Liver (tissue), 9 donors: ENCODE results near the gene SCUBE1. TPM values are rescaled to one million over a fixed set of nuclear protein-coding genes. Genes with fewer than 3 reads are reported as not detected.

ENCODE experiments used
- DNase-seq: peaks from one replicate; pipeline ENCODE4 v3.0.0-alpha.2; 2017; ENCODE audit warnings: low spot score
- H3K27ac ChIP-seq, 2 donors: one replicate each; pipeline ENCODE4 v1.7.0; 2013; ENCODE audit warnings: inconsistent platforms in 2 of 2, low read length in 2 of 2, control low read depth in 1 of 2, low read depth in 1 of 2, mild to moderate bottlenecking in 1 of 2
- H3K27me3 ChIP-seq, 4 donors: one replicate each; pipeline versions ENCODE4 v1.6.1 to v1.7.0; 2013; ENCODE audit warnings: low read length in 3 of 4, inconsistent platforms in 1 of 4, mild to moderate bottlenecking in 1 of 4, moderate library complexity in 1 of 4; ENCODE audit not compliant: control insufficient read depth in 4 of 4, insufficient read depth in 4 of 4
- H3K36me3 ChIP-seq, 4 donors: one replicate each; pipeline versions ENCODE4 v1.6.1 to v1.7.0; 2013; ENCODE audit warnings: low read length in 3 of 4, mild to moderate bottlenecking in 3 of 4, low read depth in 1 of 4, moderate library complexity in 1 of 4; ENCODE audit not compliant: control insufficient read depth in 4 of 4, insufficient read depth in 3 of 4
- H3K4me1 ChIP-seq, 4 donors: one replicate each; pipeline versions ENCODE4 v1.6.1 to v1.7.0; 2013; ENCODE audit warnings: low read length in 3 of 4, mild to moderate bottlenecking in 3 of 4, moderate library complexity in 1 of 4; ENCODE audit not compliant: control insufficient read depth in 4 of 4, insufficient read depth in 4 of 4
- H3K4me3 ChIP-seq, 3 donors: one replicate each; pipeline versions ENCODE4 v1.6.1 to v1.7.0; 2013; ENCODE audit warnings: low read length in 3 of 3, control low read depth in 1 of 3, low read depth in 1 of 3, mild to moderate bottlenecking in 1 of 3
- H3K9ac ChIP-seq, 2 donors: one replicate each; pipeline ENCODE4 v1.7.0; 2013; ENCODE audit warnings: low read length in 2 of 2, mild to moderate bottlenecking in 2 of 2, moderate library complexity in 2 of 2, control low read depth in 1 of 2, low read depth in 1 of 2
- H3K9me3 ChIP-seq, 4 donors: one replicate each; pipeline versions ENCODE4 v1.6.1 to v1.7.0; 2013; ENCODE audit warnings: low read length in 3 of 4; ENCODE audit not compliant: control insufficient read depth in 4 of 4
- ATF3 ChIP-seq: IDR thresholded peaks from 2 replicates; pipeline ENCODE4 v1.6.1; 2016; ENCODE audit warnings: antibody characterized with exemption
- CTCF ChIP-seq: fragments of 150-350 bp; IDR thresholded peaks from 2 replicates; pipeline ENCODE4 v1.5.1; 2017; ENCODE audit warnings: improper control_type of control experiment, low read depth, low read length; ENCODE audit not compliant: missing input control
- EGR1 ChIP-seq, 2 donors: IDR thresholded peaks; 2 replicates each; pipeline ENCODE4 v1.6.1; 2016 to 2018; ENCODE audit warnings: antibody characterized with exemption in 2 of 2, low read depth in 2 of 2
- FOXA1 ChIP-seq: IDR thresholded peaks from 2 replicates; pipeline ENCODE4 v1.6.1; 2016; ENCODE audit warnings: antibody characterized with exemption
- FOXA2 ChIP-seq: IDR thresholded peaks from 2 replicates; pipeline ENCODE4 v1.6.1; 2016; ENCODE audit warnings: antibody characterized with exemption
- GABPA ChIP-seq, 2 donors: IDR thresholded peaks in 1 of 2; conservative IDR thresholded peaks in 1 of 2; 2 replicates each; pipeline ENCODE4 v1.6.1; 2016; ENCODE audit warnings: antibody characterized with exemption in 2 of 2, mild to moderate bottlenecking in 1 of 2, moderate library complexity in 1 of 2
- HNF4A ChIP-seq, 2 donors: conservative IDR thresholded peaks; 2 replicates each; pipeline ENCODE4 v1.6.1; 2016; ENCODE audit warnings: antibody characterized with exemption in 2 of 2, mild to moderate bottlenecking in 2 of 2
- HNF4G ChIP-seq: IDR thresholded peaks from 2 replicates; pipeline ENCODE4 v1.6.1; 2016; ENCODE audit warnings: antibody characterized with exemption
- JUND ChIP-seq, 2 donors: IDR thresholded peaks; 2 replicates each; pipeline ENCODE4 v1.6.1; 2016; ENCODE audit warnings: antibody characterized with exemption in 2 of 2
- NR2F2 ChIP-seq: IDR thresholded peaks from 2 replicates; pipeline ENCODE4 v1.6.1; 2016; ENCODE audit warnings: antibody characterized with exemption
- RAD21 ChIP-seq, 2 donors: IDR thresholded peaks; 2 replicates each; pipeline ENCODE4 v1.6.1; 2016; ENCODE audit warnings: antibody characterized with exemption in 2 of 2, mild to moderate bottlenecking in 2 of 2
- REST ChIP-seq: IDR thresholded peaks from 2 replicates; pipeline ENCODE4 v1.6.1; 2016; ENCODE audit warnings: antibody characterized with exemption, mild to moderate bottlenecking
- SP1 ChIP-seq: IDR thresholded peaks from 2 replicates; pipeline ENCODE4 v1.6.1; 2018; ENCODE audit warnings: antibody characterized with exemption, mild to moderate bottlenecking
- TAF1 ChIP-seq: conservative IDR thresholded peaks from 2 replicates; pipeline ENCODE4 v1.6.1; 2016; ENCODE audit warnings: antibody characterized with exemption, mild to moderate bottlenecking
- YY1 ChIP-seq: IDR thresholded peaks from 2 replicates; pipeline ENCODE4 v1.6.1; 2016; ENCODE audit warnings: antibody characterized with exemption, mild to moderate bottlenecking
- WGBS: extraction: QIAGEN DNeasy Blood & Tissue Kit; methylation state at CpG from one replicate; pipeline ENCODE4 v1.1.7; 2013; 5-methylcytosine and 5-hydroxymethylcytosine counted together
- polyA plus RNA-seq, 2 donors: library from polyadenylated mRNA; stranded (reverse) in 1 of 2; unstranded in 1 of 2; fragments of 200-250 nt in 1 of 2; fragments of >200 nt in 1 of 2; fragmentation: Nextera tagmentation in 1 of 2; extraction: Ambion mirVana in 1 of 2; gene quantifications; one replicate each; pipeline versions ENCODE4 v1.2.1 to v1.2.3, GENCODE V29; 2013 to 2015
- total RNA-seq, 2 donors: library from RNA; depleted of rRNA; stranded (reverse); fragments of >200 nt; gene quantifications; one replicate each; pipeline ENCODE4 v1.2.3, GENCODE V29; 2014
- donor health status: healthy.
- donor health status: healthy.
- donor health status: healthy.
- donor health status: healthy.
- donor health status: healthy.

The SCUBE1 gene
- total and polyA plus RNA-seq, 4 donors, result 0.07 to 0.46 (median 0.08) TPM; not detected in 1

GRCh38 chr22:43363315-43364168 lies 20.4 kb upstream of the SCUBE1 start:
- H3K9me3 ChIP-seq, result no peaks in the 10 kb centered on the region
- TF ChIP-seq FOXA2 (no peak), JUND (IDR thresholded peaks at IDR 0.05) (no peak)
- DNase-seq, result no peak
- no peak overlapping the region for H3K9ac ChIP-seq
- no peaks in the 10 kb centered on the region for H3K27me3 ChIP-seq
- H3K27ac ChIP-seq, result no peak overlapping the region
- no peaks in the 10 kb centered on the region for H3K36me3 ChIP-seq
- 87% methylated on average over 27 of the region's 27 CpGs for WGBS
- no peak overlapping the region for H3K4me3 ChIP-seq
- no peaks in the 10 kb centered on the region for H3K4me1 ChIP-seq

- H3K9ac ChIP-seq, result no peak overlapping the region
- TF ChIP-seq GABPA (IDR thresholded peaks at IDR 0.05 in 1 of 2, conservative IDR thresholded peaks at IDR 0.05 in 1 of 2), result no peak
- no peak for TF ChIP-seq FOXA1
- TF ChIP-seq SP1, result no peak
- TF ChIP-seq REST, result no peak
- TF ChIP-seq ATF3, result no peak
- no peak for TF ChIP-seq EGR1 (IDR thresholded peaks at IDR 0.05; ENCODE audit: low read depth in 2 of 2)
- TF ChIP-seq TAF1, result no peak
- TF ChIP-seq HNF4A (conservative IDR thresholded peaks at IDR 0.05), result no peak
- no peak for TF ChIP-seq HNF4G
- no peak for TF ChIP-seq FOXA2
- WGBS, result 90% methylated on average over 9 of the region's 9 CpGs
- no peak overlapping the region for H3K4me3 ChIP-seq
- no peak overlapping the region for H3K27ac ChIP-seq
- no peaks in the 10 kb centered on the region for H3K9me3 ChIP-seq
- no peaks in the 10 kb centered on the region for H3K4me1 ChIP-seq
- DNase-seq, result no peak
- no peaks in the 10 kb centered on the region for H3K27me3 ChIP-seq
- no peaks in the 10 kb centered on the region for H3K36me3 ChIP-seq
Observed at GRCh38 chr22:43360576-43360975, 17.4 kb upstream of the SCUBE1 start.

- Histone ChIP-seq H3K9ac (no peak overlapping the region), H3K27me3 (no peaks in the 10 kb centered on the region), H3K27ac (no peak overlapping the region), H3K36me3 (no peaks in the 10 kb centered on the region), H3K4me1 (no peaks in the 10 kb centered on the region), H3K4me3 (no peak overlapping the region), H3K9me3 (no peaks in the 10 kb centered on the region)
- 90% methylated on average over 11 of the region's 11 CpGs for WGBS
- DNase-seq, result no peak
- TF ChIP-seq REST, result no peak
- TF ChIP-seq CTCF, result no peak
- no peak for TF ChIP-seq HNF4G
- TF ChIP-seq JUND (IDR thresholded peaks at IDR 0.05), result no peak
- no peak for TF ChIP-seq FOXA2
- no peak for TF ChIP-seq ATF3
- TF ChIP-seq SP1, result no peak
- no peak for TF ChIP-seq NR2F2
- TF ChIP-seq RAD21 (IDR thresholded peaks at IDR 0.05), result no peak
- TF ChIP-seq YY1, result no peak
Observed at GRCh38 chr22:43356881-43357280, 13.7 kb upstream of the SCUBE1 start.
